Measurements from ENCODE around the gene C1orf159. TPM values are rescaled to one million over a fixed set of nuclear protein-coding genes. Genes with fewer than 3 reads are reported as not detected.

C1orf159 gene
- total RNA-seq, 2 experiments from 2014 or later = 20.0 to 22.1 TPM

- ChIA-PET CTCF (interaction anchor here (0.6 to 4.5 kb wide), 38 partner anchors 9 to 250 kb away, joined by 3 to 41 read pairs (median 5); partner anchors contain the start of genes B3GALT6, C1QTNF12, SDF4 and TNFRSF18), POLR2A (interaction anchor here (0.6 to 1.6 kb wide), 2 partner anchors 50 to 92 kb away, joined by 3 to 4 read pairs; partner anchors contain the start of gene TNFRSF4)
Observed at GRCh38 chr1:1122078-1122811, 6.4 kb upstream of the C1orf159 start.

DNA sequence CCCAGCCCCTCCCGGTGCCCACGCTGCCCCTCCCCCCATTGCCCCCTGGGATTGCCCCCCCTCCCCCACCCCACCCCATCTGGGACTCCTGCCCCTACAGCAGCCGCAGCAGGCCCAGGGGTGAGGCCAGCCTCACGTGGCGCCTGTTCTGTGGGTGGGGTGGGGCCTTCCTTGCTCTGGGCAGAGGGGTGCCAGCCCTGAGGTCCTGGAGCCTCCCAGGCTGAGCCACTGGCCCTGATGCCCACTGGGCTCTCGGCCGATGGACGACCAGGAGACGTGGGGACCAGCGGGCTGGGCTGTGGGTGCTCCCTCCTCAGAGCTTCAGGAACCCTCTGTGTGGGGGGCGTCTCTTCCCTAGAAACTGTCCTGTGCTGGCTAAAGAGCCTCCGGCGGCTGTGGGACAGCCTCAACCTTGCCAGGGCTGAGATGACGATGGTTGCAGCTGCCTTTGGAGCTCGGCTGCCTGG lies 5.8 kb upstream of the C1orf159 start:
- ChIA-PET POLR2A (interaction anchor here (1.6 kb wide), 1 partner anchor 92 kb away, joined by 4 read pairs; the partner anchor contains the start of gene TNFRSF4), CTCF (interaction anchor here (0.6 to 4.5 kb wide), 27 partner anchors 8 to 251 kb away, joined by 3 to 41 read pairs (median 5); partner anchors contain the start of genes B3GALT6, SDF4, TNFRSF18 and TNFRSF4)

- ChIA-PET POLR2A (interaction anchor here (0.5 kb wide), 1 partner anchor 137 kb away, joined by 4 read pairs; no protein-coding TSS in a partner anchor), CTCF (interaction anchor here (0.6 to 4.5 kb wide), 17 partner anchors 9 to 170 kb away, joined by 3 to 41 read pairs (median 6); partner anchors contain the start of genes B3GALT6, SDF4, TNFRSF18 and TNFRSF4)
Observed at GRCh38 chr1:1120866-1121591, 5.1 kb upstream of the C1orf159 start.

DNA sequence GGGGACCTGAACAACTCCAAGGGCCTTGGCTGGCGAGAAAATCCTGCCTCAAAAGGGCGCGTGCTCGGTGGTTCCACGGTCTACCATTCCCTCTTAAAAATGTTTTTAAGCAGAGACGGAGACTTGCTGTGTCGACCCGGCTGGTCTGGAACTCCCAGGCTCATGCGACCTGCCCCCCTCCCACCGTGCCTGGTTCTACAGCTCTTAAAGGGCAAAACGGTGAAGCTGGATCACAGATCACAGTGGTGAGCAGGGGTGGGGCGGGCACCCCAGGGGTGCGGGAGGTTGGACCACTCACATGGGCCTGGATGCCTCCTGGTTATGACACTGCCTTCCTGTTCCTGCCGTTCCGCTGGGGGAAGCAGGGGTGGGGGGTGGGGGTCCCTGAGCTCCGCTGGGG lies 4.2 kb upstream of the C1orf159 start:
- POLR2A ChIA-PET = interaction anchor here (0.5 kb wide), 1 partner anchor 137 kb away, joined by 4 read pairs; no protein-coding TSS in a partner anchor
- CTCF ChIA-PET = interaction anchor here (0.7 to 4.5 kb wide), 5 partner anchors 10 to 385 kb away, joined by 3 to 41 read pairs (median 4); no protein-coding TSS in a partner anchor

DNA sequence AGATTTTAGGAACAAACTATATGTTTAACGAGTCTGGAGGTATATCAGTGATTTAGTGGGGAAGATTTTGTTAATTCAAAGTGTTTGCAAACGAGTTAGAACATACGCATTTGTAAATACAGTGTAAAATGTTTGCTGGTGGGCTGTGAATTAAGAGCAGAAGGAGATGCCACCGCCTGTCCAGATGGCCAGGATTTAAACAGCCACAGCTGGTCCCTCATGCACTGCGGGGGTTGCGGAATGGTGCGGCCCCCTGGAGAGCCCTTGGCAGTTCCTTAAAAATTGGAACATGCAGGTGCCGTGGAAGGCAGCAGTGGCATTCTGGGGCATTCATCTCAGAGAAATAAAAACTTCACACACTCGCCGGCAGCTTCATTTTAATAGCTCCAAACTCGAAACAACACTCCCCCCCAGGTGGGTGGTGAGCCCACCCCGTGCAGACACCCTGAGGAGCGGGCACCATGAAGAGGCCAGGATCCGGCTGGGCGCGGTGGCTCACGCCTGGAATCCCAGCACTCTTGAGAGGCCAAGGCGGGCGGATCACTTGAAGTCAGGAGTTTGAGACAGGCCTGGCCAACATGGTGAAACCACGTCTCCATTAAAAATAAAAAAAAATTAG lies 3.5 kb upstream of the C1orf159 start:
- CTCF ChIA-PET = interaction anchor here (0.7 to 4.5 kb wide), 3 partner anchors 115 to 386 kb away, joined by 3 to 41 read pairs (median 4); no protein-coding TSS in a partner anchor
- POLR2A ChIA-PET = no interaction called here

GRCh38 chr1:1118876-1119220 lies 3.0 kb upstream of the C1orf159 start:
- POLR2A ChIA-PET = no interaction called here
- CTCF ChIA-PET = interaction anchor here (2.4 kb wide), 1 partner anchor 172 kb away, joined by 6 read pairs; no protein-coding TSS in a partner anchor

- ChIA-PET POLR2A (no interaction called here), CTCF (interaction anchor here (2.4 kb wide), 1 partner anchor 172 kb away, joined by 6 read pairs; no protein-coding TSS in a partner anchor)
Observed at GRCh38 chr1:1118011-1118875, 2.4 kb upstream of the C1orf159 start.

- CTCF ChIA-PET = interaction anchor here (1.3 to 2.4 kb wide), 2 partner anchors 173 to 174 kb away, joined by 3 to 6 read pairs; no protein-coding TSS in a partner anchor
Observed at GRCh38 chr1:1117469-1117831, 1.6 kb upstream of the C1orf159 start.

DNA sequence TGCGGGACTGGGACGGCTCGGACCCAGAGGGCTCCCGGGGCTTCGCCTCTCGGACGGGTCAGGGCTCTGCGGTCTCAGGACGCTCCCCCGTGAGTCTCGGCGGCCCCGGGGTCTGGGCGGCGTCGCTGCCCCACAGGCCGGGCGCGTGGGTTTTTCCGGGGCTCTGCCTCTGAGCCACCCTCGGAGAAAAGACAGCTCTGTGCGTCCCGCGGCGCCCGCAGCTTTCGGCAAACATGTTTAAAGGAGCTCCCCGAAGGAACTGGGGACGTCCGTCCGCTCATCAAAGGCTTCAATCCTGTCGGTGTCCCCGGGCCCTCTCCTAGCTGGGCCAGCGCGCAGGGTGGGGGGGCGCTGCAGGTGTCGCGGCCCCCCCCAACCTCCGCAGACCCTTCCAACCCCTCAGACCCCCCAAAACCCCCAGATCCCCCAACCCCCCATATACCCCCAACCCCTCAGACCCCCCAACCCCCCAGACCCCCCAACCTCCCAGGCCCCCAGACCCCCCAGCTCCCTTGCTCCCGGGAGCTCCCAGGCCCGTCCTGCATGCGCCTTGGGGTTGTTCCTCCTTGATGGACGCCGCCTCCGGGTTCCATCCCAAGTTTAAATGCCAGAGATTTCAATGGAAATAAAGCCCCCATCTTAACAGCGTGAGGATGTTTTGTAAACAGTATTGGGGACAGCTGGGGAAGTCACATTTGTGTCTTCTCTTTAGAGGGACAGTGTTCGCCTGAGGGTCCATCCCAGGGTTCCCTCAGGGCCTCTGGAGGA lies 996 bp upstream of the C1orf159 start:
- ChIA-PET CTCF (interaction anchor here (1.0 to 2.4 kb wide), 3 partner anchors 79 to 175 kb away, joined by 3 to 6 read pairs (median 4); no protein-coding TSS in a partner anchor), POLR2A (no interaction called here)

More at GRCh38 chr1:1117469-1117831, 1.6 kb upstream of the C1orf159 start:
- POLR2A ChIA-PET = no interaction called here

GRCh38 chr1:1115136-1115785 lies 628 bp downstream of the C1orf159 start:
- ChIA-PET POLR2A (interaction anchor here (0.6 to 0.8 kb wide), 2 partner anchors 21 to 91 kb away, joined by 3 read pairs; no protein-coding TSS in a partner anchor), CTCF (interaction anchor here (1.0 to 1.7 kb wide), 2 partner anchors 8 to 102 kb away, joined by 3 read pairs; partner anchors contain the start of gene ISG15)

- POLR2A ChIA-PET = no interaction called here
- CTCF ChIA-PET = interaction anchor here (0.6 to 1.7 kb wide), 4 partner anchors 8 to 187 kb away, joined by 3 to 5 read pairs (median 3); partner anchors contain the start of gene ISG15
Observed at GRCh38 chr1:1114431-1114830, 1.5 kb downstream of the C1orf159 start.

DNA sequence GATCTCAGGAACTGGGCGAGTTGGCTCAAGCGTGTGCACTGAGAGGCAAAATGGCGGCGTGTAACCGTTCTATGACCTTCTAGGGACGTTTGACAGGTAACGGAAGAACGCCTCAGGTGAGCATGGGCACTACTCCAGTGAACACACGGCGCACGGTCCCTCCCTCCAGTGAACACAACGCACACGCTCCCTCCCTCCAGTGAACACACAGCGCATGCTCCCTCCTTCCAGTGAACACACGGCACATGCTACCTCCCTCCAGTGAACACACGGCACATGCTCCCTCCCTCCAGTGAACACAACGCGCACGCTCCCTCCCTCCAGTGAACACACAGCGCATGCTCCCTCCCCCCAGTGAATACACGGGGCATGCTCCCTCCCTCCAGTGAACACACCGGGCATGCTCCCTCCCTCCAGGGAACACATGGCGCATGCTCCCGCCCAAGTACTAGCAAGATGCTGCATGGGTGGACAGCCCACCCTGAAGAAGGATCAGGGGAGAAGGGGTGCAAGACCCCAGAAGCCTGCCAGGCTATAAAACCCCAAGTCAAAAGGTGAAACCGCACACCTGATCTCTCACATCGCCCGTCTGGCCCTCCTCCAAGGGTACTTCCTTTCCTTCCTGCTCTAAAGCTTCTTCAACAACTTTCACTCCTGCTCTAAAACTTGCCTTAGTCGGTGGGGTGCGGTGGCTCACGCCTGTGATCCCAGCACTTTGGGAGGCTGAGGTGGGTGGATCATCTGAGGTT lies 3.5 kb downstream of the C1orf159 start:
- CTCF ChIA-PET = interaction anchor here (1.6 kb wide), 1 partner anchor 10 kb away, joined by 7 read pairs; no protein-coding TSS in a partner anchor
- POLR2A ChIA-PET = no interaction called here

DNA sequence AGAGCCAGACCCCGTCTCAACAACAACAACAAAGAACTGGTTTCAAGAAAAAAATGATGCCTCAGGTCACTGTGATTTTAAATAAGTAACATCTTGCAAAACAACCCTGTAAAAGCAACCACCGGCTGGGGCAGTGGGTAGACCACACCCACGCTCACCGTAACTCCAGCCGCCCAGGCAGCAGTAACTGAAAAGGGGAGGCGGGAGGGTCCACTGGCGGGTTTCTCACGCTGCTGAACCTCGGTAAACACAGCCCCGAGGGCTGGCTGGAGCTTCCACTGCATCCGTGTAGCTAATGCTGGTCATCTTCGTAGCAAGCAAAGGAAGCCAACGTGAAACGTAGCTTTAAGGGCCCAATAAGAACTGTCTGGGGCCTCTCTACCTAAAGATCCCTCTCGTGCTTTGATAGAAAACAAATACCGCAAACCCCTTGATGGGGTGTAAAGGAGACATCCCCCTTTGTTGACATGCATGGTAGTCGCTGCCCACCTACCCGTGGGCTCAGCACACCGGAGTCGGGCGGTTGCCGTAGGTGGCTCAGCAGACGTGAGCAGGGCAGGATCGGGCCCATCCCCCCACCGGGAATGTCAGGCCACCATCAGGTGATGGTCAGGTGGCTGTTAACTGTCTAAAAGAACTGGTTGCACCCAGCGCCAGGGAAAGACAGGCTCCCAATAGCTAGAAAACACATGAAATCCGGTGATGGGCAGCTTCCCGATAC lies 4.2 kb downstream of the C1orf159 start:
- ChIA-PET CTCF (interaction anchor here (0.6 to 1.6 kb wide), 2 partner anchors 11 to 17 kb away, joined by 3 to 7 read pairs; no protein-coding TSS in a partner anchor), POLR2A (interaction anchor here (0.6 kb wide), 1 partner anchor 162 kb away, joined by 3 read pairs; the partner anchor contains the start of gene UBE2J2)

DNA sequence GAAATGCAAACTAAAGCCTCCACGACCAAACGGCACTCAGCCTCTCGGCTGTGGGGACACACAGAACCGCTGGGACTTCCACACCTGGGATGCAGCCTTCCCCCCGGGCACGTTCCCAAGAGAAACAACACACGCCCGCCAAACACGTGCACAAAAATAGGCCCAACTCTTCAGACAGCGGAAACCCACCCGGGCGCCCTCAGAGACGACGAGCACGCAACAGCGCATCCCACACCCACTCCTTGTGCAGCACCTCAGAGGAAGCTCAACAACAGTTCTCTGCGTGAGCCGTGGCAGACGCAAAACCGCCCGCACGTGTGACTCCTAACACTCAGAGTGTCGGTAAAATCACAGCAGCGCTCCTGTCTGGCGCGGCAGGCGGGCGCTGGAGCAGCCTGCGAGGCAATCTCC lies 5.3 kb downstream of the C1orf159 start:
- CTCF ChIA-PET = interaction anchor here (0.6 to 1.6 kb wide), 2 partner anchors 12 to 543 kb away, joined by 3 to 7 read pairs; no protein-coding TSS in a partner anchor
- POLR2A ChIA-PET = no interaction called here

DNA sequence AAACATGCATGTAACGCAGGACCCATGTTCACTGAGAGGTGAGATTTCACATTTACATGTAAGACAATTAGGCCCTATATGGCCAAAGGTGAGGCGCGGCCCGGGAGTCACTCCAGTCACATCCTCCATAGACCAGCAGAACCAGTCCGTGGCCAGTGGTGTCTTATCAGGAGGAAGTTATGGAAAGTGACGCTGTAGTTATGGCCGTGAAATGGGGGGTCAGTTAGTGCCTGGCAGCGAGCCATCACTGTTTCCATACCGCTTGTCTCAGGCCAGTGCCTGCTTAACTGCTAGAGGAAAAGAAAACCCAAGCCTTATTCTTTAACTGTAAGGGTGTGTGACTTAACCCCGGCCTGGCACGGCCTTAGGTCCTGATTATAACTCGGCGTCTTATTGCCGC lies 6.1 kb downstream of the C1orf159 start:
- ChIA-PET CTCF (no interaction called here), POLR2A (no interaction called here)
